ENCODE results near the gene FSIP1.
A peak's percentile ranks its signal among the peaks of the same experiment; 100 is the strongest.
"Not testable (repeated sequence)": the region's sequence is repeated elsewhere in the genome, so short reads cannot be mapped to it uniquely, and the experiment has no call there.

The FSIP1 gene

GRCh38 chr15:39782441-39783138 is at the start of gene FSIP1:
Gene FSIP1 (minus strand): TSS chr15:39782841. CDS start chr15:39776524, 6,317 bp downstream.
- DNase-seq = peak; percentile 97

- DNase-seq = no peak
Observed at GRCh38 chr15:39830166-39830565, 47.5 kb upstream of the FSIP1 start.

- DNase-seq = peak; percentile 58
Observed at GRCh38 chr15:39828374-39828931, 45.8 kb upstream of the FSIP1 start.

- DNase-seq = no peak
Observed at GRCh38 chr15:39826975-39827374, 44.3 kb upstream of the FSIP1 start.

DNA sequence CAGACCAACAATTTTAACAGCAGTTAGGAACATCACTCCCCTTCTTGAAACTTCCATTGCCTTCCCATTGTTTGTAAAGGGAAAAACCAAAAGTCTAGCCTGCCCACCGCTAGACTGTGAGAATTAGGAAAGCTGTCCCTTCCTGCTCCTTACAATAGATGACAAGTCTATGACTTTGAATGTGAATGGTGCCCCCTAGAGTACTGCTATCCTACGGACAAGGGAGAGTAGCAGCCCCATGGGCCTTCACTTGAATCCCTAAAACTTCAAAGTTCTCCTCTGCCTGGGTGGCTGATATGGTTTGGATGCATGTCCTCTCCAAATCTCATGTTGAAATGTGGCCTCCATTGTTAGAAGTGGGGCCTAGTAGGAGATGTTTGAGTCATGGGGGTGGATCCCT is 41.0 kb upstream of the FSIP1 start:
- no peak for DNase-seq

GRCh38 chr15:39820050-39820602 is 37.5 kb upstream of the FSIP1 start:
- no peak for DNase-seq

DNA sequence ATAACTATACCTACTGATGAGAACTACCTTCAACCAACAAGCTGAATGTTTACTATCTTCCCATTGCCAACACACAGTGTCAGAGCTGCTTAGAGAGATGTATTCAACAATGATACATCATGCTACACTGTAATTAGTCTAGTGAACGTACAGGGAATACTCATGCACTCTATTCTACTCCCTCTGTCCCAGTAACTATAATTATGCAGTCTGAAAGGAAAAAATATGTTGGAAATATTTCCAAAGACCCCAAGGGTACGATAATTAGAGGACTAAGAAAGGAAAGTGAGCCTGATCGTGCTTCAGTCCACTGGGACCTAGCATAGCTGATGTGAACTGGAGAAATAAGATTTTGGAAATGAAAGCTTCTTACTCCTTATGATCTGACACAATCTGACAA is 36.9 kb upstream of the FSIP1 start:
- DNase-seq = no peak

- DNase-seq = no peak
Observed at GRCh38 chr15:39817892-39818291, 35.3 kb upstream of the FSIP1 start.

- DNase-seq = no peak
Observed at GRCh38 chr15:39814489-39814888, 31.8 kb upstream of the FSIP1 start.

- DNase-seq = not testable (repeated sequence)
Observed at GRCh38 chr15:39812651-39813050, 30.0 kb upstream of the FSIP1 start.

DNA sequence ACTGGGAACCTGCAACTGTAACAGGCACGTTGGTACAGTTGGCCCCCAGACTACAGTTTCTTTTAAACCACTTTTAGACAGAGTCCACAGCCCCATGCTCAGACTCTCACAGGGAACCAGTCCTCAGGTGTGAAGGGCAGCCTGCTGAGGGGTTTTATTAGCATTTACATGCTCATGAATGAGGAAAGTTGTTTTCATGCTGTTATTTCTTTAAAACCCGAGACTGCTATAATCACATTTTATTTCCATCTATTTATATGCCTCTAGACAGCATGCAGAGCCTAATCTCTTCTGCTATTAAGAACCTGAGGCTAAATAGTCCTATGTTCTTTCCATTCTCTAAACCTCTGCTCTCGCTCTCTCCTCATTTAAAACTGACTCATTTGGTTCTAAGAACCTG is 26.3 kb upstream of the FSIP1 start:
- DNase-seq = no peak

- no peak for DNase-seq
Observed at GRCh38 chr15:39807791-39808190, 25.1 kb upstream of the FSIP1 start.

GRCh38 chr15:39804026-39804425 is 21.4 kb upstream of the FSIP1 start:
- peak; percentile 53 for DNase-seq

- no peak for DNase-seq
Observed at GRCh38 chr15:39803016-39803415, 20.4 kb upstream of the FSIP1 start.

DNA sequence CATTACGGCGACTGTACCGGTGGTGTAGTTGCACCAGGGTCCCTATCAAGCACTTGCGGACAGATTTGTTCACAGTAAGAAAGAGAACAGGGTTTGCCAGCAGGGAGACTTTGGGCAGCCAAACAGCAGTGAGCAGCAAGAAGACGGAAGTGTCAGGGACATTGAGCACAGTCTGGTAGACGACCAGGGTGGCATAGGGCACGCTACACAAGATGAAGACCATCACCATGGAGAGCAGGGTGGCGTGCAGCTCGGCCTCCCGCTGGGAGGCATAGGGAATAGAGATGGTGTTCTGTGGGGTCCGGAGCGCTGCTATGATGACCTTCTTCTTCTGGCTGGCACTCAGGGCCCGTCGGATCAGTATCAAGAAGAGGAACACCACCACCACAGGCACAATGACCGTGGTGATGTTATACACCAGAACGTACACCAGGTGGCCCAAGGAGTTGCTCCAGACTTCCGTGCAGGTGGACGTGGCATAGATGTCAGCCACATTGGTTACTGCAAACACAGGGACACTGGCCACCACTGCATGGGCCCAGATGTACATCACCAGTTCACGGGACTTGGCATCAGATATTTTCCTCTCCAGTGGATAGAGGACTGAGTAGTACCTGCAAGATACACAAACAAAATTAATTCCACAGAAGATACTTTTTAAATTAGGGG is 19.1 kb upstream of the FSIP1 start:
- peak; percentile 8 for DNase-seq

GRCh38 chr15:39799552-39800011 is 16.9 kb upstream of the FSIP1 start:
- no peak for DNase-seq

- DNase-seq = no peak
Observed at GRCh38 chr15:39798382-39798781, 15.7 kb upstream of the FSIP1 start.

DNA sequence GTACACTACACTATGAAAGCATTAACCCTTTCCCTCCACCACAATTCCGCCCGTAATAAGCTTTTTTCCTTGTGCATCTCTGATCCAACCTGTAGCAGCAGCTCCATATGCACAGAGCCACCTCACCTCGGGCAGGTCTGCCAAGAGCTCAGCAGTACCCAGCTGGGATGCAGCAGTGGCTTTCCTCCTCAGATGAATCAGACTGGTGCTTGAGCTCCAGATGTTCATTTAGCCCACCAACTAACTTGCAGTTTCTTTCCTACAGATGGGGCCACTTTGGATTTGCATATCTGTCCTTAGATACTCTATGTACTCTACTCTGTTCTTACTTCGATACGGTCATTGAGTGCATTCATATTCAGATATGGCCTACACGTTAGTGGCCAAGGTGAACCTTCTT is 14.8 kb upstream of the FSIP1 start:
- DNase-seq = no peak

- no peak for DNase-seq
Observed at GRCh38 chr15:39796601-39797000, 14.0 kb upstream of the FSIP1 start.

DNA sequence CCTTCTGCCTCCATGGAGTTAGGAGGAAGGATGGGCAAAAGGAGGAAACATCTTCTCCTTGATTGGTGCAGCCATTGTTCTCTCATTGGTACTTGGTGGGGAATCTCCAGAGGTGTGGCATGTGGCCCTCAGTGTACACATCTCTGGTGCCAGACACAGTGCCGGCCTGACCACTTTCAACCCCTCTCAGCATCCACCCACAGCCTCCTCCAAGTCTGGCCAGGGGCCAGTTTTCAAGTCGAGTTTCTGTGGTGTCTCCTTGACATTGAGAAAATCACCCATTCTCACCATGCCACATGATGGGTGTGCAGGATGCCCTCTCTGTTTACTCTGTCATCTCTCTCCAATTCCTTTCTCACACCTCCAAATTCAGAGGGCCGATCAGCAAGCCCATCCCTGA is 12.8 kb upstream of the FSIP1 start:
- DNase-seq = no peak

- DNase-seq = no peak
Observed at GRCh38 chr15:39794954-39795353, 12.3 kb upstream of the FSIP1 start.

- no peak for DNase-seq
Observed at GRCh38 chr15:39793923-39794322, 11.3 kb upstream of the FSIP1 start.

DNA sequence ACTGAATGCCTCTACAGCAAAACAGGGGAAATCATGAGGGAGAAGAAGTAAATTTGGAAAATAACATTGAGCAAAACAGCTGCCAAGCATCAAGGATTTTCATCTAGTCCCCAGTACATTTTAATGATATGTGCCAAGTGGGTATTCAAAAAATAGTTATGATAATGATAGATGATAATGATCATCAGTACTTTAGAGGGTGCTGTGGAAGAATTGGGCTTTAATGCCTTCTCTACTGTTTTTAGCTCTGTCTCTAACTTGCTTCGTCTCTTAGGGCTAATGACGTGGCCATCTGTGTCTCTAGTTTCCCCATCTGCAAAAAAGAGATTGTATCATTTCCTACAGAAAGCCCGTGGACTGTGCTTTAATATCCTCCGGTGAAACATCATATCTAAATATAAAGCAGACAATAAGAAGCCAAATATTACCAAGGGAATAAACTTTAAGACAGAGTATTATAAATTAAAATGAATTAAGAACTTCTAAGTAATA is 10.2 kb upstream of the FSIP1 start:
- DNase-seq = no peak

Data from HCEC 1CT (cell line).